ENCODE measurements around the gene EFEMP1.

The EFEMP1 gene

DNA sequence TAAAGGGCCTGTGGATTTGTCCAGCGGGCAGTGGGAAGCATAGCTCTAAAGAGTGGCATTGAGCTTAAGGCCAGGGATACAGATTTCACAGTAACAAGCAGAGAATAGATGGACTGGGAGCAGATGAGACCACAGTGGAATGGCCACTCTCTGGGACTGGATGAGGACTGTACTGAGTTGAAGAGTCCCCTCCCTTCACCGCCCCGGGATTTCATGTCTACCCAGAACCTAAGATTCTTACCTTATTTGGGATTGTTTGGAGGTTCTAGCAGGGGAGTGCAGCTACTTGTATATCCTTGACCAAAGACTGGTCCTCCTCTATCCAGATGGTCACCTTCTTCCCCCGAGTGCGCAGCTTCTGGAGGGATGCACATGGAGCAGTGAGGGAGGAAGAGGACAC, 28.0 kb upstream of the EFEMP1 start:
- DNase-seq (ENCODE audit: low read depth), result no peak
- H3K4me3 ChIP-seq (ENCODE audit: control insufficient read depth, low read depth, low read length), result no peak overlapping the region
- TF ChIP-seq, protein P1, sequence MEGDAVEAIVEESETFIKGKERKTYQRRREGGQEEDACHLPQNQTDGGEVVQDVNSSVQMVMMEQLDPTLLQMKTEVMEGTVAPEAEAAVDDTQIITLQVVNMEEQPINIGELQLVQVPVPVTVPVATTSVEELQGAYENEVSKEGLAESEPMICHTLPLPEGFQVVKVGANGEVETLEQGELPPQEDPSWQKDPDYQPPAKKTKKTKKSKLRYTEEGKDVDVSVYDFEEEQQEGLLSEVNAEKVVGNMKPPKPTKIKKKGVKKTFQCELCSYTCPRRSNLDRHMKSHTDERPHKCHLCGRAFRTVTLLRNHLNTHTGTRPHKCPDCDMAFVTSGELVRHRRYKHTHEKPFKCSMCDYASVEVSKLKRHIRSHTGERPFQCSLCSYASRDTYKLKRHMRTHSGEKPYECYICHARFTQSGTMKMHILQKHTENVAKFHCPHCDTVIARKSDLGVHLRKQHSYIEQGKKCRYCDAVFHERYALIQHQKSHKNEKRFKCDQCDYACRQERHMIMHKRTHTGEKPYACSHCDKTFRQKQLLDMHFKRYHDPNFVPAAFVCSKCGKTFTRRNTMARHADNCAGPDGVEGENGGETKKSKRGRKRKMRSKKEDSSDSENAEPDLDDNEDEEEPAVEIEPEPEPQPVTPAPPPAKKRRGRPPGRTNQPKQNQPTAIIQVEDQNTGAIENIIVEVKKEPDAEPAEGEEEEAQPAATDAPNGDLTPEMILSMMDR (IDR thresholded peaks at IDR 0.05; ENCODE audit: control insufficient read depth, insufficient read depth, low read depth, low read length, missing control alignments), result no peak

GRCh38 chr2:55949613-55950012, 26.0 kb upstream of the EFEMP1 start:
- no peak overlapping the region for H3K4me3 ChIP-seq (ENCODE audit: control insufficient read depth, low read depth, low read length)
- TF ChIP-seq, protein P1 (IDR thresholded peaks at IDR 0.05; ENCODE audit: control insufficient read depth, insufficient read depth, low read depth, low read length, missing control alignments), result no peak
- DNase-seq (ENCODE audit: low read depth), result no peak

GRCh38 chr2:55949211-55949610, 25.6 kb upstream of the EFEMP1 start:
- DNase-seq (ENCODE audit: low read depth), result no peak
- H3K4me3 ChIP-seq (ENCODE audit: control insufficient read depth, low read depth, low read length), result no peak overlapping the region
- TF ChIP-seq, protein P1 (IDR thresholded peaks at IDR 0.05; ENCODE audit: control insufficient read depth, insufficient read depth, low read depth, low read length, missing control alignments), result no peak

DNA sequence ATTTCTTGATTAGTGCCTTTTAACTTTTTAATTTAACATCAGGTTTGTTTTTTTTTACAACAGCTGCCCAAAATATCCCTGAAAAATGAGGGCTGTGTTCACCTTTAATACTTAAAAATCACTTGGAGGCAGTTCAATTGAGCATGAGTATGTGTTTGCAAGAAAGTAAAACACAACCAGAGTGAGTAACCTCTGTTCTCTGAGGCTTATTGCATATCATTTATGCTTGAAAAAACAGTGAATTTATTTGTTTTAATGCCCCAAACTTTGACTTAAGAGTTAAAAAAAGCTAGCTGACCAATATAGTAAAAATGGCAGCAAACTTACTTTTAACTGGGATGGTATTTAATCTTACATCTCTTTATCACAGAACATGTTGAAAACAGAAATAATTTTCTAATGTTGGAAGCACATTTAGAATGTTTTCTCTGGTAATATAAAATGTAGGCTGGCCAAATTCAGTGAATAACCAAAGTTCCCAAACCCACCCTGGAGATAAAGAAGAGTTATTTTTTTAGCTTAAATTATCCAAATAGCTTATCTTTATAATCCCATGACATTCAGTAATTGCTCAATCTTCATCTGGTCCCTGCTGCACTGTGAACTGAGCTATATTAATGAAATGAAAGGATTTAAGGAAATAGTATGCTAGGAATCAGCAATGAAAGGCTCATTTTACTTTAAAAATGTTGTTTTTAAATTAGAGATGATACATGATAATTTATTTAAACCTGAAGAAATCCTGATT, 24.8 kb upstream of the EFEMP1 start:
- TF ChIP-seq, protein P1 (IDR thresholded peaks at IDR 0.05; ENCODE audit: control insufficient read depth, insufficient read depth, low read depth, low read length, missing control alignments), result no peak

GRCh38 chr2:55947752-55948151, 24.2 kb upstream of the EFEMP1 start:
- H3K4me3 ChIP-seq (ENCODE audit: control insufficient read depth, low read depth, low read length), result no peak overlapping the region
- TF ChIP-seq, protein P1 (IDR thresholded peaks at IDR 0.05; ENCODE audit: control insufficient read depth, insufficient read depth, low read depth, low read length, missing control alignments), result no peak
- no peak for DNase-seq (ENCODE audit: low read depth)

More for the DNA sequence above, 24.8 kb upstream of the EFEMP1 start:
- DNase-seq (ENCODE audit: low read depth), result no peak
- no peak overlapping the region for H3K4me3 ChIP-seq (ENCODE audit: control insufficient read depth, low read depth, low read length)

- DNase-seq (ENCODE audit: low read depth), result no peak
- no peak overlapping the region for H3K4me3 ChIP-seq (ENCODE audit: control insufficient read depth, low read depth, low read length)
- TF ChIP-seq, protein P1 (IDR thresholded peaks at IDR 0.05; ENCODE audit: control insufficient read depth, insufficient read depth, low read depth, low read length, missing control alignments), result no peak
Observed at GRCh38 chr2:55946793-55947192, 23.2 kb upstream of the EFEMP1 start.
